Retinal pigment epithelial cell (primary cell): ENCODE results near the gene EHF.

Source experiments
- DNase-seq: peaks from one replicate; pipeline ENCODE4 v3.0.0-alpha.2; 2010; ENCODE audit warnings: low read depth
- H3K4me3 ChIP-seq: 2 replicates; pipeline ENCODE4 v1.5.1; 2011; ENCODE audit warnings: mild to moderate bottlenecking, low read length, control low read depth, moderate library complexity
- CTCF ChIP-seq: conservative IDR thresholded peaks from 2 replicates; pipeline ENCODE4 v1.5.1; 2011; ENCODE audit warnings: low read depth, low read length, control low read depth, inconsistent platforms

Gene EHF

GRCh38 chr11:34616086-34616485, 4.8 kb upstream of the EHF start:
- no peak overlapping the region for H3K4me3 ChIP-seq
- no peak for DNase-seq
- no peak for TF ChIP-seq CTCF

- no peak for TF ChIP-seq CTCF
These were observed 3.9 kb upstream of the EHF start for GRCh38 chr11:34616830-34617504.

GRCh38 chr11:34618406-34618805, 2.5 kb upstream of the EHF start:
- DNase-seq, result no peak
- H3K4me3 ChIP-seq, result no peak overlapping the region
- TF ChIP-seq CTCF, result no peak

More at GRCh38 chr11:34616830-34617504, 3.9 kb upstream of the EHF start:
- DNase-seq, result no peak
- no peak overlapping the region for H3K4me3 ChIP-seq

GRCh38 chr11:34619062-34619516, 1.8 kb upstream of the EHF start:
- DNase-seq, result no peak
- no peak for TF ChIP-seq CTCF
- no peak overlapping the region for H3K4me3 ChIP-seq

- no peak overlapping the region for H3K4me3 ChIP-seq
- DNase-seq, result no peak
- TF ChIP-seq CTCF, result no peak
These were observed 691 bp upstream of the EHF start for GRCh38 chr11:34620202-34620601.

DNA sequence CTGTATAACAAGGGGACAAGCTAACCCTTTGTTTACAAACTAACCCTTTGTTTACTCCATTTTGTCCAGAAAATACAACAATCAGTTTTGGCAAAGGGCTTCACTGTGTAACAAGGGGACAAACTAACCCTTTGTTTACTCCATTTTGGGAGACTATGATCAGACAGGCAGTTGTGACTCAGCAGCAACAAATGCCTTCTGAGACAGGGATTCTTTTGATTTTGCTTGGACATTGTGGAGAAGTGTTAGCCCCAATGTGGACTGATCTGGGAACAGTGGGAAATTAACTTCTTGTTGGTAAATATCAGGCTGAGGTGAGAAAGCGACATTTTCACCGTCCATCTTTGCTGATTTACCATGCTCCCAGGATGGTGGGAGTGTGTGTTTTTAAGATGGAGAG, 983 bp downstream of the EHF start:
- H3K4me3 ChIP-seq, result no peak overlapping the region
- no peak for DNase-seq
- no peak for TF ChIP-seq CTCF

DNA sequence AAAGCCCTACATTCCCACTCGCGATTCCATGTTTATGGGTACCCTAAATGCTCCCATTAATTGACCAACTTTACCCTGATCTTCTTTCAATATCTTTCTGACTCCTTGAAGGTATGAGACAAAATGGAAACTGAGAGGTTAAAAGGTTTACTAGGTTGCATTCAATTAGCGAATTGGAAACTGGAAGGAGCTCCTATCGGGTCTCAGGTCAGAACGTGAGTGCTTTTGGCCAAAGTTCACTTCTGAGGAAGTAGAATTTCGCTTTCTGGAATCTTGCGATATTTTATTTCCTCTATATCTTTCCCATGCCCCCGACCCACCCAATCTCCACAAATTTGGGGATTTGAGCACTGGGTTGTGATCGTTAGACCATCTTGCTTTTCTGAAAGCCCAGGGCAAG, 2.6 kb downstream of the EHF start:
- H3K4me3 ChIP-seq, result no peak overlapping the region
- DNase-seq, result no peak

More for the DNA sequence above, 2.6 kb downstream of the EHF start:
- no peak for TF ChIP-seq CTCF
